WI38 (cell line): ENCODE data around the gene PIGM.

Experiments used
- H3K4me3 ChIP-seq: 2 replicates; pipeline ENCODE4 v1.5.1; 2011; ENCODE audit warnings: low read depth, mild to moderate bottlenecking, control low read depth, low read length
- CTCF ChIP-seq: IDR thresholded peaks from 2 replicates; pipeline ENCODE4 v1.5.1; 2012; ENCODE audit warnings: low read depth, mild to moderate bottlenecking, control low read depth, low read length

The PIGM gene

GRCh38 chr1:160007577-160008200 lies 24.1 kb downstream of the PIGM start:
- TF ChIP-seq CTCF = peak; percentile 38
- no peak overlapping the region for H3K4me3 ChIP-seq

GRCh38 chr1:160006312-160006940 lies 25.4 kb downstream of the PIGM start:
- peak; percentile 93 for TF ChIP-seq CTCF
- H3K4me3 ChIP-seq = no peak overlapping the region

- TF ChIP-seq CTCF = no peak
- no peak overlapping the region for H3K4me3 ChIP-seq
Observed at GRCh38 chr1:160005070-160005469, 26.7 kb downstream of the PIGM start.

GRCh38 chr1:160004425-160004824 lies 27.4 kb downstream of the PIGM start:
- H3K4me3 ChIP-seq = no peak overlapping the region
- TF ChIP-seq CTCF = no peak

DNA sequence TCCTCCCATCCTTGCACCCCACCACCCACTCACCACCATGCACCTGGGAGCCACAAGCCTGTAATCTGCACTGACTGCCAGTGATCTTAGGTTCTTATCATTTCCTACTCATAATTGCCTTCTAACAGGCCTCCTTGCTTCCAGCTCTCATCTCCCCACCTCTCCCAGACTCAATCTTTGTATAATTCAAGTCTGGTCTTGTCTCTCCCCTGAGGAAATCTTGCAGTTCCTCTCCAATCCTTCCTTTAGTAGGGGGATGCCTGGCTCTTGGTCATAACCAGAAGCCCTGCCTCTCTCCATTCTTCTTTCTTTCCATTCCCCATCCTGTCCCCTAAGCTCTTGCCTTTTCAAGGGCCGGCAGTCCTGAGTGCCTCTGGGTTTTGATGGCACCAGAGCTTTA lies 27.8 kb downstream of the PIGM start:
- no peak for TF ChIP-seq CTCF
- H3K4me3 ChIP-seq = no peak overlapping the region

DNA sequence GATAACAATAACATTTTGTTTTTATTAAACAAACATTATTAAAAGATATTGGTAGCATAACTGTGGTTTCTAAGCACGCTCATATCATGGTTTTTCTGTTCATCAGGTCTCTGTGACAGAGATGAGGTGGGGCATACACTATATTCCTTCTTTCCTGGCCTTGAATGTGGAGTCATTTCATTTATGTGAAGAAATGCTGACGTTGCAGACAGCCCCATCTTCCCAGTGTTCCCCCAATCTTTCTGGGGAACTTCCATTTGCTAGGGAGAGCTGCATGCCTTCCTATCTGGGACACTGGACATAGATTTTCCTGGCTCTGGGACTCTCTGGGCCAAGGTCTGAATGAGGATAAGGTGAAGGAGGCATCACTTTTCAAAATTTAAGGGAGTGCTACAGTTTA lies 30.4 kb downstream of the PIGM start:
- TF ChIP-seq CTCF = no peak

DNA sequence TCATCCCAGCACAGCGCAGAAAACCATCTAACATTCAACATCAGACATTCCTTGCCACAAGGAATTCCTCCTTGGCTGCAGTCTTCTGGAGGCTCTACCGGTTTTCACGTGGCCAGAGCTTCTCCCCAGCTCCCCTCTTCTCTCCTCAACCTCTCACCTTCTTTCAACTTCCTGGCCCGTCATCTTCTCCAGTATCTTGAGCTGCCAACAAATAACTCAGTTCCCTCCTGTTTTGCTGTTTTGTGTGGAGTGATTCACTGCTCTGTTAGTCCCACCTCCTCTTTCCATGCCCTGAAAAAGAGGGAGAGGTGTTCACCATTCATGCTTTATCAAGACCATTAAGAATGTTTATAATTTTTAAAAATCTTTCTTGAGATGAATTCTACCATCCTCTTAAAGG lies 32.6 kb downstream of the PIGM start:
- no peak for TF ChIP-seq CTCF
- no peak overlapping the region for H3K4me3 ChIP-seq

More for the DNA sequence above, 30.4 kb downstream of the PIGM start:
- H3K4me3 ChIP-seq = no peak overlapping the region
